GM04504 (cell line): ENCODE results near the gene TUBE1.
"Not testable (repeated sequence)": the region's sequence is repeated elsewhere in the genome, so short reads cannot be mapped to it uniquely, and the experiment has no call there.

ENCODE experiments used
- DNase-seq: peaks from one replicate; pipeline ENCODE4 v3.0.0-alpha.2; 2012; ENCODE audit warnings: low read depth

The TUBE1 gene

GRCh38 chr6:112061605-112062004 lies 25.7 kb downstream of the TUBE1 start:
- DNase-seq, result no peak

- DNase-seq, result no peak
These were observed 28.8 kb downstream of the TUBE1 start for GRCh38 chr6:112058243-112059032.

- DNase-seq, result no peak
These were observed 32.6 kb downstream of the TUBE1 start for GRCh38 chr6:112054555-112055190.

GRCh38 chr6:112054001-112054400 lies 33.3 kb downstream of the TUBE1 start, which contains the start of gene CCN6:
CCN6 (plus strand) TSS chr6:112054104; CDS start chr6:112054358, 254 bp downstream.
- DNase-seq, result no peak

- not testable (repeated sequence) for DNase-seq
These were observed 36.0 kb downstream of the TUBE1 start for GRCh38 chr6:112051251-112051740.

GRCh38 chr6:112050429-112050828 lies 36.9 kb downstream of the TUBE1 start:
- DNase-seq, result no peak

GRCh38 chr6:112049996-112050395 lies 37.3 kb downstream of the TUBE1 start:
- DNase-seq, result no peak

GRCh38 chr6:112049026-112049799 lies 38.1 kb downstream of the TUBE1 start:
- no peak for DNase-seq

GRCh38 chr6:112047523-112047922 lies 39.8 kb downstream of the TUBE1 start:
- DNase-seq, result not testable (repeated sequence)

- peak; percentile 92 for DNase-seq
These were observed 42.4 kb downstream of the TUBE1 start for GRCh38 chr6:112044856-112045255.

GRCh38 chr6:112044196-112044595 lies 43.1 kb downstream of the TUBE1 start:
- no peak for DNase-seq

- peak; percentile 71 for DNase-seq
These were observed 44.0 kb downstream of the TUBE1 start for GRCh38 chr6:112043032-112044007.

GRCh38 chr6:112041535-112041934 lies 45.7 kb downstream of the TUBE1 start:
- no peak for DNase-seq

GRCh38 chr6:112040956-112041355 lies 46.3 kb downstream of the TUBE1 start:
- no peak for DNase-seq

- DNase-seq, result no peak
These were observed 47.9 kb downstream of the TUBE1 start for GRCh38 chr6:112039431-112039770.

- DNase-seq, result no peak
These were observed 48.4 kb downstream of the TUBE1 start for GRCh38 chr6:112038756-112039430.

GRCh38 chr6:112038268-112038667 lies 49.0 kb downstream of the TUBE1 start:
- no peak for DNase-seq

- peak; percentile 97 for DNase-seq
These were observed 49.5 kb downstream of the TUBE1 start for GRCh38 chr6:112037783-112038216.

GRCh38 chr6:112036088-112036637 lies 51.1 kb downstream of the TUBE1 start:
- DNase-seq, result no peak

- DNase-seq, result no peak
These were observed 52.7 kb downstream of the TUBE1 start for GRCh38 chr6:112034616-112034995.
